Suprapubic skin (tissue), 4 donors: ENCODE results near the gene CRHR2. TPM values are rescaled to one million over a fixed set of nuclear protein-coding genes. Genes with fewer than 3 reads are reported as not detected.

Experiments used
- DNase-seq, 2 donors: peaks; one replicate each; pipeline ENCODE4 v3.0.0-alpha.2; 2019; ENCODE audit warnings: low spot score in 2 of 2
- H3K27ac ChIP-seq: fragments of 200-600 bp; sonication (generic); one replicate; pipeline ENCODE4 v1.5.1; 2019
- H3K27me3 ChIP-seq: fragments of 200-600 bp; sonication (generic); one replicate; pipeline ENCODE4 v1.5.1; 2019
- H3K36me3 ChIP-seq: fragments of 200-600 bp; sonication (generic); one replicate; pipeline ENCODE4 v1.5.1; 2019
- H3K4me1 ChIP-seq: fragments of 200-600 bp; sonication (generic); one replicate; pipeline ENCODE4 v1.5.1; 2019
- H3K4me3 ChIP-seq: fragments of 200-600 bp; sonication (generic); one replicate; pipeline ENCODE4 v1.5.1; 2019; ENCODE audit warnings: mild to moderate bottlenecking
- H3K9me3 ChIP-seq: fragments of 200-600 bp; sonication (generic); one replicate; pipeline ENCODE4 v1.5.1; 2019
- EP300 ChIP-seq: sonication (generic); formaldehyde crosslinking; IDR thresholded peaks from one replicate; pipeline ENCODE4 v1.6.1; 2017; ENCODE audit warnings: antibody characterized with exemption
- POLR2A ChIP-seq, 2 donors: fragments of 450-650 bp; IDR thresholded peaks; one replicate each; pipeline ENCODE4 v1.6.1; 2017; ENCODE audit warnings: antibody characterized with exemption in 2 of 2, mild to moderate bottlenecking in 2 of 2, moderate library complexity in 2 of 2
- POLR2AphosphoS5 ChIP-seq, 3 donors: sonication (generic); formaldehyde crosslinking; IDR thresholded peaks; one replicate each; pipeline ENCODE4 v1.6.1; 2017; ENCODE audit warnings: antibody characterized with exemption in 3 of 3
- WGBS: methylation state at CpG from one replicate; pipeline ENCODE4 v1.1.5; 2018; 5-methylcytosine and 5-hydroxymethylcytosine counted together
- total RNA-seq, 4 donors: library from RNA; depleted of rRNA; stranded (reverse); fragments of >200 nt; gene quantifications; one replicate each; pipeline ENCODE4 v1.1.0, GENCODE V29; 2016
- TF ChIP-seq, protein P1 (sequence below), 2 donors: fragments of 200-600 bp in 1 of 2; fragments of 450-650 bp in 1 of 2; sonication (generic) in 1 of 2; IDR thresholded peaks; one replicate each; pipeline ENCODE4 v1.5.1; 2016 to 2019; ENCODE audit warnings: antibody characterized with exemption in 2 of 2, mild to moderate bottlenecking in 1 of 2, moderate library complexity in 1 of 2

The CRHR2 gene
- total RNA-seq, 4 donors from 2014 or later = 0.55 TPM; not detected in 3

DNA sequence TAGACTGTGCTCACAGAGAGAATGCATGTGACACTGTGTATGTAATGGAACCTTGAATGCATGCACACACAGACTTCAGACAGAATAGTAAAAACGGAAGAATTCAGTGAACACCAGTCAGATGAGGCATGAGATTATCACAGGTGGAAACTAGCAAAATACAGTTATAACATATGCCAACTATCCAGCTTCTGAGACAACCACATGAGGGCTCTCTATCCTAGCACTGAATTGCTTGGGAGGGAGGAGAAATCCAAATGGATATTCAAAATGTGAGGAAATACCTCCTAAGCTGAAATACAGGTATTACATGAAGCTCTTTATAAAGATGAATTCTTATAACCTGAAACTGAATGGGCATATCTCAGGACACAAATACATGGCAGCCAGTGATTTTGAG, 57.0 kb downstream of the CRHR2 start:
- H3K4me1 ChIP-seq = no peaks in the 10 kb centered on the region
- no peak for TF ChIP-seq POLR2A (IDR thresholded peaks at IDR 0.05)
- TF ChIP-seq EP300 = no peak
- TF ChIP-seq, protein P1, sequence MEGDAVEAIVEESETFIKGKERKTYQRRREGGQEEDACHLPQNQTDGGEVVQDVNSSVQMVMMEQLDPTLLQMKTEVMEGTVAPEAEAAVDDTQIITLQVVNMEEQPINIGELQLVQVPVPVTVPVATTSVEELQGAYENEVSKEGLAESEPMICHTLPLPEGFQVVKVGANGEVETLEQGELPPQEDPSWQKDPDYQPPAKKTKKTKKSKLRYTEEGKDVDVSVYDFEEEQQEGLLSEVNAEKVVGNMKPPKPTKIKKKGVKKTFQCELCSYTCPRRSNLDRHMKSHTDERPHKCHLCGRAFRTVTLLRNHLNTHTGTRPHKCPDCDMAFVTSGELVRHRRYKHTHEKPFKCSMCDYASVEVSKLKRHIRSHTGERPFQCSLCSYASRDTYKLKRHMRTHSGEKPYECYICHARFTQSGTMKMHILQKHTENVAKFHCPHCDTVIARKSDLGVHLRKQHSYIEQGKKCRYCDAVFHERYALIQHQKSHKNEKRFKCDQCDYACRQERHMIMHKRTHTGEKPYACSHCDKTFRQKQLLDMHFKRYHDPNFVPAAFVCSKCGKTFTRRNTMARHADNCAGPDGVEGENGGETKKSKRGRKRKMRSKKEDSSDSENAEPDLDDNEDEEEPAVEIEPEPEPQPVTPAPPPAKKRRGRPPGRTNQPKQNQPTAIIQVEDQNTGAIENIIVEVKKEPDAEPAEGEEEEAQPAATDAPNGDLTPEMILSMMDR (IDR thresholded peaks at IDR 0.05) = no peak
- no peak for TF ChIP-seq POLR2AphosphoS5 (IDR thresholded peaks at IDR 0.05)
- WGBS = 63% methylated on average over 1 of the region's 1 CpG
- no peak overlapping the region for H3K27ac ChIP-seq
- no peak overlapping the region for H3K4me3 ChIP-seq
- DNase-seq = no peak
- H3K36me3 ChIP-seq = peaks cover 89% of the 10 kb centered on the region
- no peaks in the 10 kb centered on the region for H3K9me3 ChIP-seq
- no peaks in the 10 kb centered on the region for H3K27me3 ChIP-seq

DNA sequence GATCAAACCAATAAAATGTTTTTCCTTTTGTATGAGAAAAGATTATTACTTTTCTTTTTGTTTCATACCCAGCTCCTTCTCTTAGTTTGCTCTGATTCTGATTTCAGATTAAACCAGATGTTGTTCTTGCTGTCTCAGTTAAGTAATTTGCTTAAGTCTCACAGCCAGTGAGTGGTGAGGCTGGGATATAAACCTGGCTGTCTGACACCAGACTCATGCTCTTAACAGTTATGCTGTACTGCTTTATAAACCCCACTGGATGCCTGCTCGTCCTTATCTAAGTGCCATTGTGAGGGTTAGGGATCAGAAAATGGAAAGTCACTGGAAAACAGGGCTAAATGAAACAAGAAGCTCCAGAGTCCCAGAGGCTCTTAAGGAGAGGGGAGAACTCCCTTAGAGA, 63.3 kb downstream of the CRHR2 start:
- H3K27me3 ChIP-seq = no peaks in the 10 kb centered on the region
- H3K4me1 ChIP-seq = no peaks in the 10 kb centered on the region
- H3K36me3 ChIP-seq = peaks cover 85% of the 10 kb centered on the region
- no peak overlapping the region for H3K4me3 ChIP-seq
- DNase-seq = no peak
- H3K27ac ChIP-seq = no peak overlapping the region
- no peaks in the 10 kb centered on the region for H3K9me3 ChIP-seq
- WGBS = 77% methylated on average over 1 of the region's 1 CpG
- TF ChIP-seq POLR2AphosphoS5 (IDR thresholded peaks at IDR 0.05) (no peak), POLR2A (IDR thresholded peaks at IDR 0.05) (no peak), EP300 (no peak)
- TF ChIP-seq, protein P1 (IDR thresholded peaks at IDR 0.05) = no peak

DNA sequence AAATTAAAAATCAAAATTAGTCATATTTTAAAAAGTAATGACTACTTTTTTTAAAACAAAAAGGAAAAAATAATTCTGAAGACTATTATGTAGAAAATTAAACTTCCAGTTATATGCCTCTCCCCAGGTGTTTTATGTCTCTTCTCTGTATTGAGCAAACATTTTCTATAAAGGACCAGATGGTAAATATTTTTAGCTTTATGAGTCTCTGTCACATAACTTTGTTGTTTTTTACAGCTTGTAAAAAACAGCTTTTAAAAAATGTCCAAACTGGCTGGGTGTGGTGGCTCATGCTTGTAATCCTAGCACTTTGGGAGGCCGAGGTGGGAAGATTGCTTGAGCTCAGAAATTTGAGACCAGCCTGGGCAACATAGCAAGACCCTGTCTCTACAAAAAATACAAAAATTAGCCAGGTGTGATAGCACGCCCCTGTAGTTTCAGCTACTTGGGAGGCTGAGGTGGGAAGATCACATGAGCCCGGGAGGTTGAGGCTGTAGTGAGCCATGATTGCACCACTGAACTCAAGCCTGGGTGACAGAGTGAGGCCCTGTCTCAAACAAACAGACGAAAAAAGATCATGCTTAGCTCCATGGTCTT, 64.1 kb downstream of the CRHR2 start:
- 85% methylated on average over 4 of the region's 4 CpGs for WGBS
- H3K4me1 ChIP-seq = no peaks in the 10 kb centered on the region
- TF ChIP-seq POLR2AphosphoS5 (IDR thresholded peaks at IDR 0.05) (no peak), POLR2A (IDR thresholded peaks at IDR 0.05) (no peak), EP300 (no peak)
- TF ChIP-seq, protein P1 (IDR thresholded peaks at IDR 0.05) = no peak
- H3K4me3 ChIP-seq = no peak overlapping the region
- H3K27ac ChIP-seq = no peak overlapping the region
- DNase-seq = no peak
- no peaks in the 10 kb centered on the region for H3K9me3 ChIP-seq
- no peaks in the 10 kb centered on the region for H3K27me3 ChIP-seq
- H3K36me3 ChIP-seq = peaks cover 85% of the 10 kb centered on the region

DNA sequence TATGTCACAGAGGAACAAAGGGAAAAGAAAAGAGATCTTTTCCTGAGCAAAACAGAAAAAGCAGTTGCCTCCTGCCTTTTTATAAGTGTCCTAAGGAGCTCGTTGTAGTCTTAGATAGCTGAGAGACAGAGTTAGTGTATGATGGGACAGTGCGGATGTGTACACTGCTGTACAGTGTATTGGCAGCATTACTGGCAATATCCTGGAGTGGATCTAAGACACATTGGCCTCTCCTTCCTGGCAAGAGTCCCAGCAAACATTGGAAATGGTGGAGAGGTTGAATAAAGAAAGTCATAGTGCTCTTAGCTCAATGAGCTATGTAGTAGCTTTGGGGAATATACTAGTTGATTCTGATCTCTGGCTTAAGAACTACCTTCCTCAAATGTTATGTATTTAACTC, 64.9 kb downstream of the CRHR2 start:
- WGBS = 68% methylated on average over 2 of the region's 2 CpGs
- peaks cover 85% of the 10 kb centered on the region for H3K36me3 ChIP-seq

DNA sequence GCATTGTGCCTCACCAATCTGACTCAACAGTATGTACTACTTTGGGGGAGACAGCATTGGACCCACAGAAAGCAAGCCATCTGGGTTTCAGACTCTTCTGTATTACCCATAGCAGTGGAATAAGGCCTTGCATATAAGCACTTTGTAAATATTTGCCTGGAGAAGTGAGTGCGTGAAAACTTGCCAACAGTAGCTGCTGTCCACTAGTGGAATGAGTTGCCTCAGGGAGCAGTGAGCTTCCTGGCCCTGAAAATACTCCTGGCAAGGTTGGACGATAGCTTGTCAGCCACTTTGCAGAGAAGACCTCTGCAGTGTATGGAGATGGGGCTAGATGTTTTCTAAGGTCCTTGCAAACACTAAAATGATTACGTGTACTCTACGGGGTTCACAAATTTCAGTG, 65.9 kb downstream of the CRHR2 start:
- Histone ChIP-seq H3K4me3 (no peak overlapping the region), H3K9me3 (no peaks in the 10 kb centered on the region), H3K27me3 (no peaks in the 10 kb centered on the region), H3K4me1 (no peaks in the 10 kb centered on the region), H3K27ac (no peak overlapping the region), H3K36me3 (peaks cover 82% of the 10 kb centered on the region)
- DNase-seq = no peak
- TF ChIP-seq POLR2A (IDR thresholded peaks at IDR 0.05) = no peak
- TF ChIP-seq EP300 = no peak
- TF ChIP-seq, protein P1 (IDR thresholded peaks at IDR 0.05) = no peak
- no peak for TF ChIP-seq POLR2AphosphoS5 (IDR thresholded peaks at IDR 0.05)
- 90% methylated on average over 4 of the region's 4 CpGs for WGBS

More for the DNA sequence above, 64.9 kb downstream of the CRHR2 start:
- Histone ChIP-seq H3K27me3 (no peaks in the 10 kb centered on the region), H3K9me3 (no peaks in the 10 kb centered on the region), H3K4me3 (no peak overlapping the region), H3K4me1 (no peaks in the 10 kb centered on the region), H3K27ac (no peak overlapping the region)
- no peak for DNase-seq
- TF ChIP-seq, protein P1 (IDR thresholded peaks at IDR 0.05) = no peak
- no peak for TF ChIP-seq POLR2A (IDR thresholded peaks at IDR 0.05)
- no peak for TF ChIP-seq POLR2AphosphoS5 (IDR thresholded peaks at IDR 0.05)
- TF ChIP-seq EP300 = no peak
